ENCODE measurements around the gene ATOSB.

The ATOSB gene

DNA sequence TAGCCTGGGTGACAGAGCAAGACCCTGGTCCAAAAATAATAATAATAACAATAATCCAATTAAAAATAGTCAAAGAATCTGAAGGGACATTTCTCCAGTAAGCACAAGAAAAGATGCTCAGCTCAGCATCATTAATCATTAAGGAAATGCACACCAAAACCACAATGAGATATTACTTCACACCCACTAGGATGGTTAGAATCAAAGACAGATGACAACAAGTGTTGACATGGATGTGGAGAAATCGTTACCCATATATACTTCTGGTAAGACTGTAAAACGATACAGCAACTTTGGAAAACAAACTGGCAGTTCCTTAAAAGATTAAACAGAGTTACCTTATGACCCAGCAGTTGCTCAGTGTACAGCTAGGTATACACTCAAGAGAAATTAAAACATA lies 30.6 kb downstream of the ATOSB start:
- no peak for DNase-seq

DNA sequence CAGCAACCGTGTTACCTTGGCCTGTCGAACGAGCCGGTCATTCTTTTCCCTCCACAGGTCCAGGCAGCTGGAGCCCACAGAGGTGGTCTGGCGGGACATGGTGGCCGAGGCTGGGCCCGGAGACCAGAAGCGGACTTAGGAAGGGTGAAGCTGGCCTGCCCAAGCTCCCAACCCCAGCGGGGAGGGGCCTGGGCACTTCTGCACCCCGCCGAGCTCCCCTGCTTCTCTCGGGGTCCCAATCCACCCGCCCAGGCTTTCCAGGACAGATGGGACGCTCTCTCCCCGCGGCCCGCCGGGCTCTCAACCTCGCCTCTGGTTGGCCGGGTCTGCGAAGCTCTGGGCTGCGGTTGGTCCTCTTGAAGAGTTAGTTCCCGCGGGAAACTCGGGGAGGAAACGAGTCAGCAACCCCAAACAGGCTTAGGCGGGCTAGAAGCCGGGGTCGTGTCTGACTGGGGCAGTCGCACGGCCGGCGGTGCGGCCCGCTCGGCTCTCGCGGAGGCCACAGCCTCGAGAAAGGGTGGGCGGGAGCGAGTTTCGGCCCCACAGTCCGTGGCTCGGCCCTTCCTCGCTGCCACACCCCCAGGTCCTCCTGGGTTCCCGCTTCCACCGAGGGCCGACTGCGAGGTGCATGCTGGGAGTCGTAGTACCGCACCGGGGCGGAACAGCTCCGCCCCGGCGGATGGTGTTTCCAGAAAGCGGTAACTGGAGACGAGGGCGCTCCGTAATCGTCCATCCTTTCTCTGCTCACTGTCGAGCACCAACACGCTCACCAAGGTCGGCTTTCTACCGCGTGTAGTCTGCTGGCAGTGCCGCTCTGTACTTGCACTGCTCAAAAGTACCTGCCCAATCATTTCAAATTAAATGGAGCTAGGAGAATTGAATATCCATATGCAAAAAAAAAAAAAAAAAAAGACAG lies 36.0 kb downstream of the ATOSB start, which contains the start of gene FANCG:
FANCG (minus strand) TSS at position 517 of the 916 bp plus-strand sequence; CDS start at position 99, 418 bp downstream.
- peak; percentile 82 for DNase-seq

DNA sequence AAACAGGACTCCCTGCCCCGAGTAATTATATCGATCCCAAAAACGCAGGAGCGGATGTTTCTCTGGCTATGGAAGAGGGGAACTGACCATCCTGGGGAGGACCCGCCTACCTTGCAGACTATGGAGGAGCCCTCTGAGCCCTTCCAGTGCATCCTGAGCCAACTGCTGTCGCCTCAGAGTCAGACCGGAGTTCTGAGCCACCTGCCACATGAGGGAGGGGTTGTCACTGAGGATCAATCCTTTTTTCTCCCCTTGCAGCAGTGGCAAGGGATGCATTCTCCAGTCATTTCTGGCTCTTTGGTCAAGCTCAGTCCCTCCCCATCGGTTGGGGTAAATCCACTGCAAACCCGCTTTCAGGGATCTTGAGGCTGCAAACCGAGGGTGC lies 36.6 kb downstream of the ATOSB start:
- no peak for DNase-seq

DNA sequence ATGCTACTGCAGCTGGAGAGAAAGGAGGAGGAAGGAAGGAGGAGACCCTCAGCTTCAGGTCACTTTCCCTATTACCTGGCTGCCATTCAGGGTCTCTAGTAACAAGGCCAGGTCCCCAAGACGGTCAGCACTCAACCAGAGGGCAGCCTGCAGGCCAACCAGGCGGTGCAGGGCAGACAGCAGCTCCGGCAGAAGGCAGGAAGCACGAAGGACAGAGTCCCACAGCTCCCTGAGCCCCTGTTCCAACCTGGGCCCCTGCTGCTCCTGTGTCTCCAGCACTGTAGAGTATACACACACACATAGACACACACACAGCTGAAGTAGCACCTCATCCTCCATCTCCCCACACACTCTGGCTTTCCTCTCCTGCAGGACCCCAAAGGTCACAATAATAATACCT lies 37.6 kb downstream of the ATOSB start:
- no peak for DNase-seq

DNA sequence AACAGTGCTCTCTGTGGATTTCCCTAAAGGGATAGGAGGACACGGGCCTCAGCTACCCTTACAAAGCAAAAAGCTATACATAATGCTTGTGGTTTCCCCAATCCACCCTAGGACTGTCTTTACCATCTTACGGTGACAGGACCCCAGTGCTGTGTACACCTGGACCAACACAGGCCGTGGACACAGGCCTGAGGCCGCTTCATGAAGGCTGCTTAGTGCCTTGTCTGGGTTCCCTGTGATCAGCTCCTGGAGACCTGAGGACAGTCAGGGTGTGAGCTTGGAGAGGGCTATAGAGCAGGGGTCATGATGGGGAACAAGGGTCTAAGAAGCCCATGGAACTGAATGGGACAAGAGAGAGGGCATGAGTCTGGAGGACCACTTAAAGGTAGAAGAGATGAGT lies 38.8 kb downstream of the ATOSB start:
- no peak for DNase-seq

DNA sequence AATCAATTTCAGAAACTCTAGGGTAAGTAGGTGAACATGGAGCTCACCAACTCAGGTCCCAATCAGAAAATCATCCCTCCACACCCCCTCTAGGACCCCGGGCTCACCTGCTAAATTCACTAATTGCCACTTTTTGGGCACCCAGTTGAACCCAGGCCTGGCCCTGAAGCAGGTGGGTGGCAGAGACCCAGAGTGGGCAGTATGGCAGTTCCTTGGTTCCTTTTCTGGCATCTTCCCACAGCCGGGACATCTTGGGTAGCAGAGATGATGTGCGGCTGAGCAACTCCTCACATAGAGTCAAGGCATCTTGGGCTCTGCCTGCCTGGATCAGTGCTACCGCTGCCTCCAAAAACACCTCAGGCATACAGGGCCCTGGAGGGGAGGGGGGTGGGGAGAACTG lies 40.3 kb downstream of the ATOSB start:
- DNase-seq: no peak

DNA sequence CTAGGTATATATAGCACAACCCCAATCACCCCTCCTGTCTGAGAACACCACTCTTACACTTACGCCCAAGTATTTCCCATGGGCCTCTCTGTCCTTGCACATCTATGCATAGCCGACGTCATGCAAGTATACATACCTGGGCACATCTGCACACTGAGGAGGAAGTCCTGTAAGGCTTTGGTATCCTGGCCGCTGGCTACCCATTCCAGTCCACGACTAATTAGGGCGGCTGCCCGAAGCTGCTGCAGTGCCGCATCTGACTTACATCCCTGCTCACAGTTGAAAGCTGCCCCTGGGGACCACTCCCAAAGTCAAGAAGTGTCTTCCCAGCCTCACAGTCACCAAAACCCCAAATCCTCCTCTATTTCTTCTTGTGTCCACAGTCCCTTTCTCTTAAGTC lies 40.9 kb downstream of the ATOSB start:
- DNase-seq: no peak

DNA sequence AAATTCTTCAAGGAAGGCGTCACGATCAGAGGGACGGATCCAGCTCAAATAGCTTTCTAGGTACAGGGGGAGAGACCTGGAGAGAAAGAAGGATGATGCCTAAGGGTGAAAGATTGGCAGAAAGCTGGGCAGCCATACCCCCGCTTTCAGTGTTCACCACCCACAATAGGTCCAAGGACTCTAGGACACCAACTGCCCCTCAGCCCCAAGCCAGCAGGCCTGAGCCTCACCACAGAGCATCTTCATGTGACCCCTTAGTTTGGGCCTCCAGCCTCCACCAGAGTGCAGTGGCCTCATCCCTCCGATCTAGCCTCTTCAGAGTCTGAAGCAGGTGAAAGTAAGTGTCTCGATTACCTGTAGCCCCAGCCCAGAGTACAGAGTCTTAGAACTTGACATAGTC lies 41.5 kb downstream of the ATOSB start:
- DNase-seq: no peak

DNA sequence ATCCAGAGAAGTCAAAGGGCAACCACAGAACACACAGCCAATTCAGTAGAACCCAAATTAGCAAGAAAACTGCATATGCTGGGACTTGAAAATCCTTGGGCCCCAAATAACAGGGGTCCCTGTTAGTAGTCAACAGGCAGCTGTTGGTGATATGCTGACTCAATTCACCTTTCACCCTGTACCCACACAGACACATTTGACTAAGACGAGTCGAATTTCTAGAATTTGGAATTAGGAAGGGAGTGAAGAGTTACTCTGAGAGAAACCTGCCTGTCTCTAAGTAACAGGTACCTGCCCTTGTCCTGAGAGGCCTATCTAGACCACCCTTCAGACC lies 42.4 kb downstream of the ATOSB start:
- no peak for DNase-seq

DNA sequence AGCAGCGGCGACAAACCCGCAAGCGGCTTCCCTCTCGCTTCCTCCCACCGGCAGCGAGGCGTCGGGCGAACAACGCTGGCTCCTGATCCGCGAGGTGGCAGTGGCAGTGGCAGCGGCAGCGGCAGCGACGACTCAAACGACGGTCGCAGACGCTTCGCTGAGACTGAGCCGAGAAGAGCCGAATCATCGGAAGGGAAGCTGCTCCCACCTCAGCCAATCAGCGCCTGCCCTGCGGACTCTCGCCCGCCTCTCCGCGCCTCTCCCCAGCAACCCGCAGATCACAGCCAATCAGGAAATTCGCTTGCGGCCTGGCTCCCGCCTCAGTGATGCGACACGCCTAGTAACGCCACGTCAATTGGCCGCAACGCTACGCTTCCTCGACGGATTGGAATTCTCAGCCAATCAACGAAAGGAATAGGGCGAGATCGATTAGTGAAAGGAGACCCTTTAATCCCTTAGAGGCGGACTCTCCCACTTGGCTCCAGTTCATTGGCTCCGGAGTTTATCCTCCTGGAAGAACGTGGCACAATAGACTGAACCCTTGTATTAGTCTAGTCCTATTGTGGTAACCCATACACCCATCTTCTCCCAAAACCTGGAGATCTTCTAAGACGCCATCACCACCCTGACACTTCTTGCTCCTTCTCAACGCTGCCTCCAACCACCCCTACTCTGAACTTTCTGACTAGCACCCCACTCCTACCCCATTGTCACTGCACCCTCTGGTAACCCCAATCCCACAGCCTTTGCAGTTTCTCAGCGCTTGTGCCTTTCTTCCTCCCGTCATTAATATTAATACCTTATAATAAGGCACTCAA lies 43.0 kb downstream of the ATOSB start, which contains the start of gene VCP:
VCP (minus strand) TSS at position 165 of the 818 bp plus-strand sequence. CDS start 272 bp downstream, outside the sequence.
- peak; percentile 98 for DNase-seq

DNA sequence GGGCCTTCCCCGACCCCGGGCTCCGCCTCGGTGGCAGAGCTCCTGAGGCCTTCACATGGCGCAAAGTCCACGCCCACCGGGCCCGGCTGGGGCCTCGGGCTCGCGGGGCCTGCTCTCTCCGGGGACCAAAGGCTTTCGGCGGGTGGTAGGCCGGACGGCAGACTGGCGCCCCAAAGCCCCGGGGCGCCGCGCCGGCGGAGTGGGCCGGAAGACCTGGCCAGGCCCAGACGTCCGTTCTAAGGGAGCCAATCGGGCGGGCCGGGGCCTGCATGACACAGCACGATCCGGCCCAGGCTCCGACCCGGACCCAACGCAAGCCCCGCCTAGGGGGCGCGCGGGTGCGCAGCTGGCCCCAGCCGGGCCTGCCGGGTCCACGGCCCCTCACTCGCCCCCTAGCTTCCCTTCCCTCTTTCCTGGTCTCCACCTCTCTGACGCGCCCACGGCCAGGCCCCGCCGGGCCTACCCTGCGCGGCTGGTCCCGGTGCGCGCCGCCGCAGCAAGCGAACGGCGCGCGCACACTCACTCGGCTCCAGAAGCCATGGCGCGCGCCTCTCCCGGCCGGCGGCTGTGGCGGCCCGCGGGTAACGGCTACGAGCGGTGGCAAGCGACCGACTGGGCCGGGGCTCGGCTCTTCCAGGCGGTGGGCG lies 43.7 kb downstream of the ATOSB start:
- DNase-seq: peak; percentile 67

DNA sequence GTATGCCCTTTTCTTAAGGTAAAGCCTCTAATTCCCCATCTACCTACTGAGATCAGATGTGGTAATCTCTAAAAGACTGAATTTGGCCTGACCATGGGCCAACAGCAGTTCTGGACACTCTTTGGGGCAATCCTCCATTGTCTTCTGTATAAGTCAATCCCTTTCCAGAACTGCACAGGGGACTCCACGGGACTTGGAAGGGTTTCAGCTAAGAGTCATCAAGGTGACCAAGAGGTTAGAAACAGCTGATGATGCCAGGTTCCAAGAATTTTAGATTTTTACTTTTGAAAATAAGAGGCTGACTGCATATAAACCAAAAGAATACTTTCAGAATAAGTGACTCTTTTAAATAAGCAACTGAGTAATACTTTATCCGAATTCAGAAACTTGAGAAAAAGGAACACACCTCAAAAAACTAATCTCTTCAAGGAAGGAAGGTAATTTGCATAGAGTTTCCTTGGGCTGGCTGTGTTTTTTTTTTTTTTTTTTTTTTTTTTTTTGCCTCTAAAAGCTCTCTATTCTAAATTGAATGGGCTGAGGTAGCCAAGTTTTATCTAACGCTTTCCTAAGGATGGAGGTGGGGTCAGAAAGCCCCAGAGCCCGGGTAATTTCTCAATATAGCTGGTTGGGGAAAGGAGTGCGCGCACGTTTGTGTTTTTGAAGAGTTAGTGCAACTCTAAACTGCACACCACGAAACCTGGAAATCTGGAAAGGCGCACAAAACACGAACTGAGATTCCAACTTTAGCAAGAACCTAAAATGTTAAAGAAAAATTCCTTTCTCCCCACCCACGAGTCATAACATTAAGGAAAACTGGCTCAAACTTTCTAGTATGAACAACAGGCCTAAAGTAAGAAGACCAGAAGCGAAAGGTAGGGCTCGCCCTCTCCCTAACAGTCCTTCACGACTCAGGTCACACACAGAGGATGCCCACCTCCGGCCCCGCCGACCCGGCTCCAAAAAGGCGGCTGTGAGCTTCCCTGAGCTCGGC lies 44.5 kb downstream of the ATOSB start:
- no peak for DNase-seq

DNA sequence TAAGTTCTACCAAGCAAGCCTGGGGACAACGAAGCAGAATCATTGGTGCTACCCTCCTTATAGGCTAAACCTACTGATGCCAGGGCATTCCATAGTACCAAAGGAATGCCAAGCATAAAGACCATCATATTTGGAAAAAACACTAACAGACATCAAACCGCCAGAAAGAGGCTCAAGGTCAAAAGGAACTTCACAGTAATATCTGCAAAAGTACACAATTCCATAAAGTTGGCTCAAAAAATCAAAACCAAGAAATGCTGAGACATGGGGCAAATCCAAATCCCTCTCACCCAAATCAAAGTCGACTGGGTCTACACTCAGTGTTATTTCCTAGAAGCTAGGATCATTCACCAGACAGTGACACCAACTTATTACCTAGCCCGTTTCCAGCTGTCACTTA lies 46.6 kb downstream of the ATOSB start:
- no peak for DNase-seq

DNA sequence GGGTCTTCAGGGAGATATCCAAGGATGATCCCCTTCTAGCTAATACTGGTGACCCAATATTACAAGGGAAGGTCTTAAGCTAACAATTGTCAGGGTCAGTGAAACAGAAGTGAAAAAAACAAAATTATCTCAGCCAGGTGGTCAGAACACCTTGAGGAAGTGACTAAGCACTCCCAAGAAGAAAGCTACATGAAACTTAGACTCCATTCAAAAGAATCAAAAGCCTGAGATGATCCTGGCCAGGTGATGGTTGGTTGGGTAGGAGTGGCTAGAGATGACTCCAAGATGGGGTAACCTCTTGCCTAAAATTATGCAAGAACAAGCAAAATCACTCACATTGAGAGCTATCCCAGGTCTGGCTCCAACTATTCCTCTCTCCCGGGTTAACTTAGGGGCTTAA lies 48.6 kb downstream of the ATOSB start:
- DNase-seq: no peak

DNA sequence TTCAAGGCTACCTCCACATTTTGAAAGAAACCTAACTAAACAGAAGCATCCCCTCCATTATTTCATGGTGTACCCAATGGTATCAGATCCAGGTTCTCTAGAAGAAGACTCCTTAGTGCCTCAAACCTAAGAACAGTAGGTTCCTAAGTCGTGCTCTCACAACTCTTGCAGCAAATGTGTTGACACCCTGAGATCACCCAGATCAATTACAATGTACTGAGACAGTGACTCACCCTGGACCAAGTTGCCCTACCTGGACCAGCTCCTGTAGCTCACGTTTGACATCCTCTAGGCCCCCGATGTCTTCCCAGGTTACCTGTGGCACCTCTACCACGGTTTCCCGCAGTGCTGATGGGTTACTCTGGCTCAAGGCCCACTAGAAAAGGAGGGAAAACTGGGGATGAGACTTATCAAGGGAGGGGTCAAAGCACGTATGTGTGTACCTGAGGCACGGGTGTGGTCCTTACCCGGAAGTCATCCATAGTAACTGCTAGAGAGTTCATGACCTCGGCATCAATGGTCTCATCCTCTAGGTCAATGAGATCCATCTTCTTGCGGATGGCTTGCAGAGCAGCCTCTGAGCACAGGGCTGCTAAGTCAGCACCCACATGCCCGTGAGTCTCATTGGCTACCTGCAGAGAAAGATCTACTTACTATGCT lies 55.0 kb downstream of the ATOSB start:
- no peak for DNase-seq

DNA sequence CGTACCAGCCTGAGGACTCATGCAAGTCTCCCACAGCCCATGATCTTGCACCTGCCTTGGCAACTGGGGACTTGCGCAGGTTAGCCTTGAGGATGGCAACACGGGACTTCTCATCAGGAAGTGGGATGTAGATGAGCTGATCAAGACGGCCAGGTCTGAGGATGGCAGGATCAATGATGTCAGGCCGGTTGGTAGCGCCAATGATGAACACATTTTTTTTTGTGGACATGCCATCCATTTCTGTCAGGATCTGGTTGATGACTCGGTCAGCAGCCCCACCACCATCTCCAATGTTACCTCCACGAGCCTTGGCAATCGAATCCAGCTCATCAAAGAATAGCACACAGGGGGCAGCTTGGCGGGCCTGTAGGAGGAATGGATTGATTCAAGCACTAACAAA lies 56.2 kb downstream of the ATOSB start:
- no peak for DNase-seq

DNA sequence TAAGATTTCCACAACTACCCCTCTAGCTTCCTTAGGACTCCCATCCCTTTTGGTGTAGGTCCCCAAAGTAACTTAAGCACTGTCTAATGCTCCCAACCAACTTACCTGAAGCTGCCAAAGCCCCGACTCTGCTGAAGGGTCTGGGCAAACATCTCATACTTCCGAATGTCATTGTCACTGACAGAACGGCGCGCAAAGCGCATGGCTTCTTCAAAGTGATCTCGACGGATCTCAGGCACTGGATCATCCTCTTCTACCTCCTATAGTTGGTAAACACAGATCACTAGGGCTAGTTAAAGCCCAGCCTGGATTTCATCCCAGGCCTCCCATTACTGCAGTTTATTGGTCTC lies 58.4 kb downstream of the ATOSB start:
- no peak for DNase-seq

DNA sequence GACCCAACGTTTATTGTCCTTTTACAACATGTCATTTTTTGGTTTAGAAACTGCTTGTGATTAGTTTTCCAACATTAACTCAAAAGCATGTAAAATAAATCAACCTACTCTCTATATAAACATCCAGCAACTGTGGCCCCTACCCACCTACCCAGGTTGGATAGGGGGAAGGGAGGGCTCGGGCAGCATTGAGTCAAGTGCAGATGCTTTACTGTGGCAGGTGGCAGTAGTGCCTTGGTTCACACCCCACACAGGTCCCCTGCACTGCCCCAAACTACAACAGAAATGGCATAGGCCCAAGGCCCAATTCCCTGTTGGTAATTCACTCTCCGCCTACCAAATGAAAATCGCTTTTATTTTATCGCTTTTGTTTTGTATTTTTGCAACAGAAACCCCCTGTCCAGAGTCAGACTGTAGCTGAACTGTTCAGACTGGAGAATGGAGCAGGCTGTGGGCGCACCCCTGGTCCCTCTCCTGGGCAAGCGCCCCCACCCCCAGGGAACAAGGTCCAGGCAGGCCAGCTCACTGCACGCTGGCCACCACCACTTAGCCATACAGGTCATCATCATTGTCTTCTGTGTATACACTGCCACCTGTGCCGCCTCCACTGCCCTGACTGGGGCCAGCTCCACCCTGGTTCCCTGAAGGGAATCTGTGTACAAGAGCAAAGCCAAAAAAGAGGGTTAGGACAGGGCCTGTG lies 58.9 kb downstream of the ATOSB start:
- DNase-seq: no peak

DNA sequence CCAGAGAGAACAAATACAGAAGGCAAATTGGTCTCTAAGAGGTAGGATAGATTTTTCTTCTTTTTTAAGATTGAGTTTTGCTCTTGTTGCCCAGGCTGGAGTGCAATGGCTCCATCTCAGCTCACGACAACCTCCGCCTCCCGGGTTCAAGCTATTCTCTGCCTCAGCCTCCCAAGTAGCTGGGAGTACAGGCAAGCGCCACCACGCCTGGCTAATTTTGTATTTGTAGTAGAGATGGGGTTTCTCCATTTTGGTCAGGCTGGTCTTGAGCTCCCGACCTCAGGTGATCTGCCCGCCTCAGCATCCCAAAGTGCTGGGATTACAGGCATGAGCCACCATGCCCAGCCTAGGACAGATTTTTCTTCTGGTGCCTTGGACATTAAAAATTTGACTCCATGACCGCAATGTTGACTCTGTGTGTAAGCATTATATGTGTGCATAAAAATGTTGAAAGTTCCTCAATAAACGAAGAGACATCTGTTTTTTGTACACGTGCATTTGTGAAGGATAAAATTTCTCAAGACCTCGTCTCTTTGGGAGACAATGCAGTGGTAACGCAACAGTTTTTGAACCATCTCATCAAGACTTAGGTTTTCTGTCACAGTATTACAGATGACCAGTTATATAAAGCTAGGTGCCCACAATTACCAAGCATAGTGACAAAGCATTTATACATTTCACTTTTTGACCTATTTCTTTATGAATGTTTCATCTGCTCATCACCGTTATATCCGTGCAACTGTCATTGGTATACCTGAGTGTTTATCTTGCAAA lies 60.6 kb downstream of the ATOSB start:
- no peak for DNase-seq

DNA sequence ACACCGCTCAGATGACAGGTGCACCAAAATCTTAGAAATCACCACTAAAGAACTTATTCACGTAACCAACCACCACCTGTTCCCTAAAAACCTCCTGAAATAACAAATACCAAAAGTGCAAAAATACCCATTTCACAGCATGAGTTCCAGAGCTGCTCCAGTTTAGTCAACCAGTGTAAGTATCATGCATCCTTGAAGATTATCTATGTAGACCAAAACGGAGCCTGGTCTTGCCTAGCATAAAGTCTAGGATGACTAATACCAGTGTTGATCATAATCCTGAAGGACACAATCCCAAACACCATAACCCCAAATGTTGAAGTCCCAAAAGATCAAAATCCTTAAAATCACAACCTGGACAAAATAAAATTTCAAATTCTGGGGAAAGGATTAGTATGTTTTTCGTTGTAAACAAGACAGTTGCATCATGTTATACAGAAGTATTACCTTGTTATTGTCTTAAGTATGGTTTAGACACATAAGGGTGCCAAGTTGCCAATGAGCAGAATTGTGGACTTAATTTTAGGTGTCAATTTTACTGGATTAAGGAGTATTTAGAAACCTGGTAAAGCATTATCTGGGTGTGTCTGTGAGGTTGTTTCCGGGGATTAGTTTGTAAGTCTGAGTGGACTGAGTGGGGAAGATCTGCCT lies 61.4 kb downstream of the ATOSB start:
- no peak for DNase-seq
